B cell (primary cell): ENCODE measurements around the gene LDLRAD3.

Source experiments
- EZH2 ChIP-seq: IDR thresholded peaks from 2 replicates; pipeline ENCODE4 v1.6.1; 2012; ENCODE audit warnings: borderline replicate concordance, low read depth, mild to moderate bottlenecking, moderate library complexity, low read length; ENCODE audit not compliant: insufficient read depth, poor library complexity, severe bottlenecking
- TF ChIP-seq, protein P1 (sequence below): fragments of 200-600 bp; IDR thresholded peaks from one replicate; pipeline ENCODE4 v1.8.0; 2022; ENCODE audit warnings: antibody characterized with exemption, mild to moderate bottlenecking

DNA sequence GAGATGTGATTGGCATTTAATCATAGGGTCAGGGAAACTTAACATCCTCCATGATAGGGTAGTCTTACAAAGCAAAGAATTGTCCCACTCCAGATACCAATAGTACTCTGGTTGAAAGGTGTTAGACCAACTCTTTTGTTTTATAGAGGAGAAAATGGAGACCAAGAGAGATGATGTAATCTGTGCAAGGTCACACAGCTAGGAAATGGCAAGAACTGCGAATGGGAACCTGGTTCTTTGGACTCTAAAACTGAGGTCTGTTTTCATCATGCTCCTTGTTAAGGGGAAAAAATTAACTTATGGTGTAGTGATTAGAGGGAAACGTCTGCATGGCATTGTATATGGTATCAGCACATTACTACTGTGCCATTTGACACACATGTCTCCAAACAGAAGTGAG lies 174.2 kb downstream of the LDLRAD3 start:
- TF ChIP-seq, protein P1, sequence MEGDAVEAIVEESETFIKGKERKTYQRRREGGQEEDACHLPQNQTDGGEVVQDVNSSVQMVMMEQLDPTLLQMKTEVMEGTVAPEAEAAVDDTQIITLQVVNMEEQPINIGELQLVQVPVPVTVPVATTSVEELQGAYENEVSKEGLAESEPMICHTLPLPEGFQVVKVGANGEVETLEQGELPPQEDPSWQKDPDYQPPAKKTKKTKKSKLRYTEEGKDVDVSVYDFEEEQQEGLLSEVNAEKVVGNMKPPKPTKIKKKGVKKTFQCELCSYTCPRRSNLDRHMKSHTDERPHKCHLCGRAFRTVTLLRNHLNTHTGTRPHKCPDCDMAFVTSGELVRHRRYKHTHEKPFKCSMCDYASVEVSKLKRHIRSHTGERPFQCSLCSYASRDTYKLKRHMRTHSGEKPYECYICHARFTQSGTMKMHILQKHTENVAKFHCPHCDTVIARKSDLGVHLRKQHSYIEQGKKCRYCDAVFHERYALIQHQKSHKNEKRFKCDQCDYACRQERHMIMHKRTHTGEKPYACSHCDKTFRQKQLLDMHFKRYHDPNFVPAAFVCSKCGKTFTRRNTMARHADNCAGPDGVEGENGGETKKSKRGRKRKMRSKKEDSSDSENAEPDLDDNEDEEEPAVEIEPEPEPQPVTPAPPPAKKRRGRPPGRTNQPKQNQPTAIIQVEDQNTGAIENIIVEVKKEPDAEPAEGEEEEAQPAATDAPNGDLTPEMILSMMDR: no peak
- TF ChIP-seq EZH2: no peak
